Measurements from ENCODE around the gene CMTM1. TPM values are rescaled to one million over a fixed set of nuclear protein-coding genes. Genes with fewer than 3 reads are reported as not detected.

CMTM1 gene
- total and polyA plus RNA-seq, 2 donors (not counting 3 experiments of a cell fraction or from before 2014, with no cell fraction given): 3.0 to 12.3 TPM

DNA sequence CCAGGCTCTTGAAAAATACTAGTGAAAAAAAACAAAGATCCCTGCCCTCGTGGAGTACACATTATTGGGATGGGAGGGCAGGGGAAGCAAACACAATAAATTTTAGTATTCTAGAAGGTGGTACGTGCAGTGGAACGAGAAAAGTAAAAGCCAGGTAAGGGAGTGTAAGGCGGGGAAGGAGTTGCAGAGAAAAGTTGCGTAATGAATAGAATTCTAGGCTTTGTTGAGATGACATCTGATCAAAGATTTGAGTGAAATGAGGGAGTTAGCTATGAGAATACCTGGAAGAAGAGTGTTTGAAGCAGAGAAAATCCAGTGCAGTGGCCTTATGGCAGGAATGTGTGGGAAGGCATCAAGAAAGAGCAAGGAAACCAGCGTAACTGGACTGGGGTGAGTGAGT lies 11.7 kb upstream of the CMTM1 start:
- intact Hi-C loops (cut with micrococcal nuclease) (no loop called here), dilution Hi-C loops (cut with MboI; ENCODE audit: extremely low pct_ligation_motif_present, low sequenced_read_pairs) (no loop called here)
- Histone ChIP-seq H3K36me3 (ENCODE audit: control insufficient read depth in 2 of 2, extremely low read depth in 1 of 2, insufficient read depth in 2 of 2, low read length in 2 of 2) (peaks cover 0 to 5% of the 10 kb centered on the region in 2 experiments), H3K4me3 (replicated peaks in 1 of 3; ENCODE audit: insufficient read depth in 1 of 3, low read depth in 1 of 3, low read length in 3 of 3) (no peak overlapping the region), H2AFZ (ENCODE audit: low read depth, low read length) (no peak overlapping the region), H3K9ac (replicated peaks; ENCODE audit: extremely low read depth, insufficient read depth, low read length) (no peak overlapping the region), H3K4me2 (ENCODE audit: insufficient read depth, low read length) (no peak overlapping the region), H4K20me1 (replicated peaks; ENCODE audit: control insufficient read depth, extremely low read depth, insufficient read depth, low read length) (no peaks in the 10 kb centered on the region), H3K27ac (ENCODE audit: insufficient read depth, low read depth, low read length) (no peak overlapping the region), H3K79me2 (ENCODE audit: control insufficient read depth, insufficient read depth, low read length) (peaks cover 50% of the 10 kb centered on the region), H3K9me3 (replicated peaks; ENCODE audit: control insufficient read depth, insufficient read depth, low read length) (no peaks in the 10 kb centered on the region), H3K27me3 (ENCODE audit: control insufficient read depth in 2 of 2, insufficient read depth in 2 of 2, low read length in 2 of 2) (no peaks in the 10 kb centered on the region), H3K9me1 (replicated peaks; ENCODE audit: control insufficient read depth, extremely low read depth, insufficient read depth, low read length) (no peaks in the 10 kb centered on the region), H3K4me1 (ENCODE audit: control insufficient read depth, extremely low read depth, insufficient read depth, low read length) (peaks cover 30% of the 10 kb centered on the region)
- FAIRE-seq (no peak), DNase-seq (ENCODE audit: low read depth, low spot score) (no peak)
- ChIA-PET POLR2A (no interaction called here), CTCF (interaction anchor here (1.1 to 4.2 kb wide), 2 partner anchors 11 to 54 kb away, joined by 3 to 15 read pairs; no protein-coding TSS in a partner anchor)
- TF ChIP-seq POLR2AphosphoS5 (IDR thresholded peaks at IDR 0.05; ENCODE audit: insufficient read depth, low read depth, low read length): no peak
- no peak for TF ChIP-seq GATA2 (IDR thresholded peaks at IDR 0.05; ENCODE audit: insufficient read depth, insufficient read length, low read depth, low read length)
- TF ChIP-seq EZH2 (IDR thresholded peaks at IDR 0.05; ENCODE audit: borderline replicate concordance, low read depth, low read length, severe bottlenecking): no peak
- no peak for TF ChIP-seq FOS (IDR thresholded peaks at IDR 0.05; ENCODE audit: borderline replicate concordance, insufficient read depth, low read length)
- TF ChIP-seq POLR2A (IDR thresholded peaks at IDR 0.05; ENCODE audit: low read depth, low read length): no peak
- TF ChIP-seq, protein P1, sequence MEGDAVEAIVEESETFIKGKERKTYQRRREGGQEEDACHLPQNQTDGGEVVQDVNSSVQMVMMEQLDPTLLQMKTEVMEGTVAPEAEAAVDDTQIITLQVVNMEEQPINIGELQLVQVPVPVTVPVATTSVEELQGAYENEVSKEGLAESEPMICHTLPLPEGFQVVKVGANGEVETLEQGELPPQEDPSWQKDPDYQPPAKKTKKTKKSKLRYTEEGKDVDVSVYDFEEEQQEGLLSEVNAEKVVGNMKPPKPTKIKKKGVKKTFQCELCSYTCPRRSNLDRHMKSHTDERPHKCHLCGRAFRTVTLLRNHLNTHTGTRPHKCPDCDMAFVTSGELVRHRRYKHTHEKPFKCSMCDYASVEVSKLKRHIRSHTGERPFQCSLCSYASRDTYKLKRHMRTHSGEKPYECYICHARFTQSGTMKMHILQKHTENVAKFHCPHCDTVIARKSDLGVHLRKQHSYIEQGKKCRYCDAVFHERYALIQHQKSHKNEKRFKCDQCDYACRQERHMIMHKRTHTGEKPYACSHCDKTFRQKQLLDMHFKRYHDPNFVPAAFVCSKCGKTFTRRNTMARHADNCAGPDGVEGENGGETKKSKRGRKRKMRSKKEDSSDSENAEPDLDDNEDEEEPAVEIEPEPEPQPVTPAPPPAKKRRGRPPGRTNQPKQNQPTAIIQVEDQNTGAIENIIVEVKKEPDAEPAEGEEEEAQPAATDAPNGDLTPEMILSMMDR (IDR thresholded peaks at IDR 0.05; ENCODE audit: extremely low read depth in 1 of 2, insufficient read depth in 1 of 2, low read depth in 1 of 2, low read length in 2 of 2): no peak
- no peak for TF ChIP-seq JUN (IDR thresholded peaks at IDR 0.05; ENCODE audit: borderline replicate concordance, insufficient read depth, insufficient read length, low read depth)
- TF ChIP-seq, protein P2, sequence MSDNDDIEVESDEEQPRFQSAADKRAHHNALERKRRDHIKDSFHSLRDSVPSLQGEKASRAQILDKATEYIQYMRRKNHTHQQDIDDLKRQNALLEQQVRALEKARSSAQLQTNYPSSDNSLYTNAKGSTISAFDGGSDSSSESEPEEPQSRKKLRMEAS (IDR thresholded peaks at IDR 0.05; ENCODE audit: insufficient read depth, insufficient read length): no peak
- TF ChIP-seq MYC (IDR thresholded peaks at IDR 0.05; ENCODE audit: low read depth, low read length): no peak
- BruUV-seq (replicated peaks): no TSS peak

All from endothelial cell of umbilical vein (primary cell).